ENCODE data around the gene COBLL1.

COBLL1 gene

GRCh38 chr2:164675687-164676086 lies 165.9 kb downstream of the COBLL1 start:
- no peak for DNase-seq (ENCODE audit: low spot score)

- DNase-seq (ENCODE audit: low spot score) = no peak
Measured at GRCh38 chr2:164675027-164675426, 166.6 kb downstream of the COBLL1 start.

GRCh38 chr2:164671664-164672396 lies 169.8 kb downstream of the COBLL1 start:
- DNase-seq (ENCODE audit: low spot score) = no peak

GRCh38 chr2:164669291-164669690 lies 172.3 kb downstream of the COBLL1 start:
- DNase-seq (ENCODE audit: low spot score) = no peak

GRCh38 chr2:164667566-164667965 lies 174.1 kb downstream of the COBLL1 start:
- DNase-seq (ENCODE audit: low spot score) = no peak

GRCh38 chr2:164664070-164664469 lies 177.6 kb downstream of the COBLL1 start:
- no peak for DNase-seq (ENCODE audit: low spot score)

- no peak for DNase-seq (ENCODE audit: low spot score)
Measured at GRCh38 chr2:164662868-164663631, 178.6 kb downstream of the COBLL1 start.

GRCh38 chr2:164662066-164662465 lies 179.6 kb downstream of the COBLL1 start:
- DNase-seq (ENCODE audit: low spot score) = no peak

GRCh38 chr2:164661349-164661748 lies 180.3 kb downstream of the COBLL1 start:
- DNase-seq (ENCODE audit: low spot score) = no peak

GRCh38 chr2:164657129-164657528 lies 184.5 kb downstream of the COBLL1 start:
- DNase-seq (ENCODE audit: low spot score) = no peak

GRCh38 chr2:164655750-164656149 lies 185.9 kb downstream of the COBLL1 start:
- DNase-seq (ENCODE audit: low spot score) = no peak

- no peak for DNase-seq (ENCODE audit: low spot score)
Measured at GRCh38 chr2:164655336-164655735, 186.3 kb downstream of the COBLL1 start.

- no peak for DNase-seq (ENCODE audit: low spot score)
Measured at GRCh38 chr2:164651361-164651760, 190.3 kb downstream of the COBLL1 start.

- no peak for DNase-seq (ENCODE audit: low spot score)
Measured at GRCh38 chr2:164644036-164644700, 197.5 kb downstream of the COBLL1 start.

- no peak for DNase-seq (ENCODE audit: low spot score)
Measured at GRCh38 chr2:164642946-164643555, 198.6 kb downstream of the COBLL1 start.

GRCh38 chr2:164642268-164642667 lies 199.4 kb downstream of the COBLL1 start:
- DNase-seq (ENCODE audit: low spot score) = no peak
